Hepatocyte (in vitro differentiated cells): Measurements from ENCODE around the gene TRIM52. TPM values are rescaled to one million over a fixed set of nuclear protein-coding genes. Genes with fewer than 3 reads are reported as not detected.
"Not testable (repeated sequence)": the region's sequence is repeated elsewhere in the genome, so short reads cannot be mapped to it uniquely, and the experiment has no call there.

ENCODE experiments used
- DNase-seq: peaks from one replicate; pipeline ENCODE4 v3.0.0-alpha.2; 2016; ENCODE audit warnings: low spot score
- H2AFZ ChIP-seq: fragments of 200-600 bp; sonication (generic); 2 replicates; pipeline ENCODE4 v1.6.0; 2016; ENCODE audit warnings: antibody characterized with exemption, mild to moderate bottlenecking
- H3K27ac ChIP-seq: fragments of 200-600 bp; sonication (generic); 2 replicates; pipeline ENCODE4 v1.5.1; 2016; ENCODE audit warnings: mild to moderate bottlenecking
- H3K27me3 ChIP-seq: fragments of 200-600 bp; sonication (generic); 2 replicates; pipeline ENCODE4 v1.6.1; 2016
- H3K36me3 ChIP-seq: fragments of 200-600 bp; sonication (generic); replicated peaks from 2 replicates; pipeline ENCODE4 v1.5.1; 2016; ENCODE audit warnings: low read depth; ENCODE audit not compliant: insufficient read depth
- H3K4me1 ChIP-seq: fragments of 200-600 bp; sonication (generic); 2 replicates; pipeline ENCODE4 v1.5.1; 2016; ENCODE audit warnings: mild to moderate bottlenecking, moderate library complexity; ENCODE audit not compliant: insufficient read depth
- H3K4me2 ChIP-seq: fragments of 200-600 bp; sonication (generic); 2 replicates; pipeline ENCODE4 v1.6.0; 2016
- H3K4me3 ChIP-seq: fragments of 200-600 bp; sonication (generic); 2 replicates; pipeline ENCODE4 v1.5.1; 2016; ENCODE audit warnings: mild to moderate bottlenecking
- H3K79me2 ChIP-seq: fragments of 200-600 bp; sonication (generic); 2 replicates; pipeline ENCODE4 v1.6.0; 2017; ENCODE audit warnings: mild to moderate bottlenecking
- H3K9me2 ChIP-seq: fragments of 200-600 bp; sonication (generic); replicated peaks from 2 replicates; pipeline ENCODE4 v1.6.0; 2017; ENCODE audit warnings: mild to moderate bottlenecking; ENCODE audit not compliant: insufficient read depth
- H3K9me3 ChIP-seq: fragments of 200-600 bp; sonication (generic); 2 replicates; pipeline ENCODE4 v1.5.1; 2016; ENCODE audit warnings: low read depth, mild to moderate bottlenecking
- H4K20me1 ChIP-seq: fragments of 200-600 bp; sonication (generic); 2 replicates; pipeline ENCODE4 v1.6.0; 2016; ENCODE audit warnings: mild to moderate bottlenecking; ENCODE audit not compliant: insufficient read depth, poor library complexity, severe bottlenecking
- EZH2 ChIP-seq: fragments of 200-600 bp; sonication (generic); IDR thresholded peaks from 2 replicates; pipeline ENCODE4 v1.6.1; 2016; ENCODE audit warnings: antibody characterized with exemption, mild to moderate bottlenecking, borderline replicate concordance
- EZH2phosphoT487 ChIP-seq: fragments of 200-600 bp; sonication (generic); IDR thresholded peaks from one replicate; pipeline ENCODE4 v1.6.1; 2018; ENCODE audit warnings: antibody characterized with exemption, mild to moderate bottlenecking, low read depth, moderate library complexity; ENCODE audit not compliant: unreplicated experiment, severe bottlenecking
- WGBS: methylation state at CpG from one replicate; pipeline ENCODE4 v1.1.6; 2016; ENCODE audit warnings: low lambda C conversion rate; ENCODE audit errors: missing lambda C conversion rate; 5-methylcytosine and 5-hydroxymethylcytosine counted together
- polyA plus RNA-seq: library from polyadenylated mRNA; unstranded; fragments of >200 nt; fragmentation: Nextera tagmentation; extraction: Ambion mirVana; gene quantifications from 2 replicates; pipeline ENCODE4 v1.2.1, GENCODE V29; 2016
- total RNA-seq: library from RNA; depleted of rRNA; stranded (reverse); fragments of >200 nt; gene quantifications from 2 replicates; pipeline ENCODE4 v1.2.3, GENCODE V29; 2014
- TF ChIP-seq, protein P1 (sequence below): fragments of 200-600 bp; sonication (generic); IDR thresholded peaks from 2 replicates; pipeline ENCODE4 v1.5.1; 2016; ENCODE audit warnings: antibody characterized with exemption, mild to moderate bottlenecking; ENCODE audit not compliant: poor library complexity

Gene TRIM52
- total and polyA plus RNA-seq, 2 experiments from 2014 or later = 9.9 to 13.2 TPM

DNA sequence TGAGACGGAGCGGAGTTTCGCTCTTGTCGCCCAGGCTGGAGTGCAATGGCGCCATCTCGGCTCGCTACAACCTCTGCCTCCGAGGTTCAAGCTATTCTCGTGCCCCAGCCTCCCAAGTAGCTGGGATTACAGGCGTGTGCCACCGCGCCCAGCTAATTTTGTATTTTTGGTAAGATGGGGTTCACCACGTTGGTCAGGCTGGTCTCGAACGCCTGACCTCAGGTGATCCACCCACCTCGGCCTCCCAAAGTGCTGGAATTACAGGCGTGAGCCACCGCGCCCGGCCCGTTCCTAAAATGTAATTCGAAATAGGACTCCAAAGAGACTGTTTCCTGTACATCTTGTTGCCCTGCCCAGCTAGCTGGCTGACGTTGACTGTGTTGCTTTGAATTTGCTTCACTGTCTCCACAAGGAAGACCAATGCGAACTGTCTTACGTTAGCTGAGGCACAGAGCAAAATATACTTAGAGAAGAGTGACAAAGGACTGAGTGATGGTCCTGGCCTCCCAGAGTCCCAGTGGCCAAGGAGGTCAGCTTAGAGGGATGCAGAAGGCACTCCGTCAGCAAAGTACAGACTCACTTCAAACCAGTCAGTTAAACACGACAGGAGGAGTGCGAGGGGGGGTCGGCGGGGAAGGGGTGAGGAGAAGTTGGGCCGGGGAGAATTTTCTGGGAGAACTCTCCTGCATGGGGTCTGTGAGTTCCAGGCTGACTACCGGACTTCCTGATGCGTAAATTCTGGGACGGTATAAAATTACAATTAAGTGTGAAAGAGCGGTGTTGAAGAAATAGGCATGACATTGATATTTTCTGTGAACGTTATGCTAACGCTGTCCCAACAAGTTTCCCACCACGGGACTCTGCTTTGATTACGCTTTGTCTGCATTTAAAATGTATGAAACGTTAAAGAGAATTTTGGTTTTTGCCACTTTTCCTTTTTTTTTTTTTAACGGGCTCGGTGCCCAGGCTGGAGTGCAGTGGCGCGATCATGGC is 44.6 kb downstream of the TRIM52 start:
- Histone ChIP-seq H3K9me3 (no peaks in the 10 kb centered on the region), H3K27me3 (peaks cover 4% of the 10 kb centered on the region), H3K36me3 (no peaks in the 10 kb centered on the region), H4K20me1 (no peaks in the 10 kb centered on the region), H3K9me2 (no peaks in the 10 kb centered on the region), H3K4me3 (peak overlapping the region; percentile 25), H3K4me1 (no peaks in the 10 kb centered on the region), H3K79me2 (no peaks in the 10 kb centered on the region), H3K27ac (no peak overlapping the region), H3K4me2 (peak overlapping the region; percentile 78), H2AFZ (no peak overlapping the region)
- DNase-seq = no peak
- WGBS = 61% methylated on average over 41 of the region's 44 CpGs
- TF ChIP-seq, protein P1, sequence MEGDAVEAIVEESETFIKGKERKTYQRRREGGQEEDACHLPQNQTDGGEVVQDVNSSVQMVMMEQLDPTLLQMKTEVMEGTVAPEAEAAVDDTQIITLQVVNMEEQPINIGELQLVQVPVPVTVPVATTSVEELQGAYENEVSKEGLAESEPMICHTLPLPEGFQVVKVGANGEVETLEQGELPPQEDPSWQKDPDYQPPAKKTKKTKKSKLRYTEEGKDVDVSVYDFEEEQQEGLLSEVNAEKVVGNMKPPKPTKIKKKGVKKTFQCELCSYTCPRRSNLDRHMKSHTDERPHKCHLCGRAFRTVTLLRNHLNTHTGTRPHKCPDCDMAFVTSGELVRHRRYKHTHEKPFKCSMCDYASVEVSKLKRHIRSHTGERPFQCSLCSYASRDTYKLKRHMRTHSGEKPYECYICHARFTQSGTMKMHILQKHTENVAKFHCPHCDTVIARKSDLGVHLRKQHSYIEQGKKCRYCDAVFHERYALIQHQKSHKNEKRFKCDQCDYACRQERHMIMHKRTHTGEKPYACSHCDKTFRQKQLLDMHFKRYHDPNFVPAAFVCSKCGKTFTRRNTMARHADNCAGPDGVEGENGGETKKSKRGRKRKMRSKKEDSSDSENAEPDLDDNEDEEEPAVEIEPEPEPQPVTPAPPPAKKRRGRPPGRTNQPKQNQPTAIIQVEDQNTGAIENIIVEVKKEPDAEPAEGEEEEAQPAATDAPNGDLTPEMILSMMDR = no peak
- TF ChIP-seq EZH2 (no peak), EZH2phosphoT487 (no peak)

GRCh38 chr5:181214249-181214648 is 46.7 kb downstream of the TRIM52 start:
- H3K4me1 ChIP-seq, H3K27ac ChIP-seq, H3K4me3 ChIP-seq, H3K27me3 ChIP-seq, H3K79me2 ChIP-seq, H2AFZ ChIP-seq, H3K36me3 ChIP-seq, H3K9me2 ChIP-seq, H3K4me2 ChIP-seq, DNase-seq, H4K20me1 ChIP-seq, H3K9me3 ChIP-seq: not testable (repeated sequence)
- 91% methylated on average over 10 of the region's 10 CpGs for WGBS

- TF ChIP-seq EZH2 (no peak), EZH2phosphoT487 (no peak)
- TF ChIP-seq, protein P1 = no peak
- WGBS = 57% methylated on average over 2 of the region's 2 CpGs
- DNase-seq = no peak
- H3K9me2 ChIP-seq = no peaks in the 10 kb centered on the region
- H3K9me3 ChIP-seq = no peaks in the 10 kb centered on the region
- H2AFZ ChIP-seq = no peak overlapping the region
- H3K4me3 ChIP-seq = no peak overlapping the region
- H3K27ac ChIP-seq = no peak overlapping the region
- no peak overlapping the region for H3K4me2 ChIP-seq
- H3K36me3 ChIP-seq = no peaks in the 10 kb centered on the region
- no peaks in the 10 kb centered on the region for H4K20me1 ChIP-seq
- H3K27me3 ChIP-seq = peaks cover 4% of the 10 kb centered on the region
- H3K4me1 ChIP-seq = no peaks in the 10 kb centered on the region
- no peaks in the 10 kb centered on the region for H3K79me2 ChIP-seq
Observed at GRCh38 chr5:181212934-181213333, 48.0 kb downstream of the TRIM52 start.

DNA sequence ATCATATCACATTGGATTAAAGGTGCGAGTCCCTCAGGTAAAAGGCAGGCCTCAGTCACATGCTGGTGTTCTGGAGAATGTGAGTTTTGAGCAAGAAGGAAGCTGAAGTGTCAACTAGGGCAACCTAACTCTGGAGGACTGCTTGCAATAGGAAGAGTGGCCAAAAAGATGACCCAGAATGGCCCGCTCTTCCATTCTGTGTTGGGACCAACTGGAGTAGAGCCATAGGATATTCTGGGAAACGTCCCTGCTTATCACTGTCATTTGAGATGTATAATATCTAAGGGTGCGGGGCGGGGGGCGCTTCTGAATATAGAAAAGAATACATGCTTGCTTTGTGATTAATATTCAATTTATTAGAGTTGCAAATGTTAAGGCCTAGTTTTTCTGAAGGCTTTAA is 48.9 kb downstream of the TRIM52 start:
- Histone ChIP-seq H3K4me2 (no peak overlapping the region), H3K36me3 (no peaks in the 10 kb centered on the region), H3K9me3 (no peaks in the 10 kb centered on the region), H4K20me1 (no peaks in the 10 kb centered on the region), H3K4me3 (no peak overlapping the region), H3K9me2 (no peaks in the 10 kb centered on the region), H3K79me2 (no peaks in the 10 kb centered on the region), H3K27ac (no peak overlapping the region), H2AFZ (no peak overlapping the region), H3K4me1 (no peaks in the 10 kb centered on the region), H3K27me3 (peaks cover 4% of the 10 kb centered on the region)
- DNase-seq = no peak
- TF ChIP-seq, protein P1 = no peak
- TF ChIP-seq EZH2phosphoT487 = no peak
- TF ChIP-seq EZH2 = no peak
- WGBS = 92% methylated on average over 6 of the region's 6 CpGs
